IMR-90 (cell line): ENCODE measurements around the gene SOD1. TPM values are rescaled to one million over a fixed set of nuclear protein-coding genes. Genes with fewer than 3 reads are reported as not detected.

Experiments used
- ATAC-seq: fragments of 200-7000 bp; cut with Tn5 transposase; 2 replicates; pipeline ENCODE4 v1.9.1; 2020; ENCODE audit warnings: low read depth, mild to moderate bottlenecking, moderate library complexity
- BruUV-seq: library from RNA; stranded (reverse); fragments of 400-500 nt; replicated peaks from 2 replicates; lab custom pipeline; 2021; lab: Mats Ljungman, UMichigan
- CTCF ChIA-PET: fragments of 300-600 bp; formaldehyde crosslinking; extraction: SDS; loops from one replicate; lab custom pipeline; 2021; ENCODE audit warnings: antibody characterized with exemption; lab: Yijun Ruan, JAX
- POLR2A ChIA-PET: fragments of 300-600 bp; sonication (Branson Sonifier 250); formaldehyde crosslinking; loops from one replicate; lab custom pipeline; 2022; ENCODE audit warnings: antibody characterized with exemption; ENCODE audit not compliant: unreplicated experiment; lab: Charles Lee
- DNase-seq: peaks from one replicate; pipeline ENCODE4 v3.0.0; 2013
- H2AFZ ChIP-seq: replicated peaks from 2 replicates; pipeline ENCODE3; 2013; ENCODE audit warnings: low read length, mild to moderate bottlenecking; ENCODE audit not compliant: poor library complexity
- H2AK5ac ChIP-seq: 2 replicates; pipeline ENCODE4 v1.6.1; 2013; ENCODE audit warnings: low read depth, low read length, inconsistent platforms
- H2AK9ac ChIP-seq: replicated peaks from 2 replicates; pipeline ENCODE3; 2013; ENCODE audit warnings: mild to moderate bottlenecking, low read depth, low read length, moderate library complexity; ENCODE audit not compliant: poor library complexity
- H2BK120ac ChIP-seq: 2 replicates; pipeline ENCODE4 v1.6.1; 2013; ENCODE audit warnings: low read depth, low read length, inconsistent platforms
- H2BK15ac ChIP-seq: 3 replicates; pipeline ENCODE4 v1.6.1; 2013; ENCODE audit warnings: low read depth, low read length, inconsistent platforms
- H2BK20ac ChIP-seq: 2 replicates; pipeline ENCODE4 v1.6.1; 2013; ENCODE audit warnings: low read depth, mild to moderate bottlenecking, inconsistent platforms, low read length, moderate library complexity
- H2BK5ac ChIP-seq: 2 replicates; pipeline ENCODE4 v1.6.1; 2013; ENCODE audit warnings: mild to moderate bottlenecking, low read depth, low read length, inconsistent platforms; ENCODE audit not compliant: poor library complexity, severe bottlenecking
- H3K14ac ChIP-seq: replicated peaks from 2 replicates; pipeline ENCODE4 v1.6.1; 2013; ENCODE audit warnings: low read depth, low read length, inconsistent platforms
- H3K18ac ChIP-seq: 2 replicates; pipeline ENCODE4 v1.6.1; 2013; ENCODE audit warnings: low read depth, low read length, control low read depth
- H3K23ac ChIP-seq: 2 replicates; pipeline ENCODE4 v1.6.1; 2013; ENCODE audit warnings: low read depth, low read length, inconsistent platforms
- H3K27ac ChIP-seq: 2 replicates; pipeline ENCODE4 v1.5.1; 2013; ENCODE audit warnings: mild to moderate bottlenecking, control low read depth, low read length; ENCODE audit not compliant: insufficient read depth
- H3K27me3 ChIP-seq: 2 replicates; pipeline ENCODE4 v1.6.1; 2013; ENCODE audit warnings: low read length; ENCODE audit not compliant: control insufficient read depth, insufficient read depth
- H3K36me3 ChIP-seq: 2 replicates; pipeline ENCODE4 v1.6.1; 2013; ENCODE audit warnings: low read length, mixed read lengths; ENCODE audit not compliant: control insufficient read depth, insufficient read depth
- H3K4ac ChIP-seq: 2 replicates; pipeline ENCODE4 v1.6.1; 2013; ENCODE audit warnings: low read depth, low read length, inconsistent platforms
- H3K4me1 ChIP-seq: 2 replicates; pipeline ENCODE4 v1.6.1; 2013; ENCODE audit warnings: low read length, mixed read lengths; ENCODE audit not compliant: control insufficient read depth, insufficient read depth
- H3K4me2 ChIP-seq: 2 replicates; pipeline ENCODE4 v1.6.1; 2013; ENCODE audit warnings: low read depth, mild to moderate bottlenecking, control low read depth, low read length, moderate library complexity
- H3K4me3 ChIP-seq: 2 replicates; pipeline ENCODE4 v1.5.1; 2013; ENCODE audit warnings: low read depth, mild to moderate bottlenecking, control low read depth, low read length, moderate library complexity; ENCODE audit not compliant: insufficient read depth
- H3K56ac ChIP-seq: 2 replicates; pipeline ENCODE4 v1.6.1; 2013; ENCODE audit warnings: low read length, inconsistent platforms; ENCODE audit not compliant: insufficient read depth; ENCODE audit errors: extremely low read depth
- H3K79me1 ChIP-seq, 2 experiments: 2 replicates each; pipeline ENCODE4 v1.6.1; 2013; ENCODE audit warnings: low read length in 2 of 2, inconsistent platforms in 1 of 2, low read depth in 1 of 2
- H3K9ac ChIP-seq: 2 replicates; pipeline ENCODE4 v1.6.1; 2013; ENCODE audit warnings: low read depth, low read length, control low read depth
- H3K9me1 ChIP-seq: 2 replicates; pipeline ENCODE4 v1.6.1; 2013; ENCODE audit warnings: low read length, inconsistent platforms; ENCODE audit not compliant: insufficient read depth
- H3K9me3 ChIP-seq: 2 replicates; pipeline ENCODE4 v1.6.1; 2013; ENCODE audit warnings: low read length; ENCODE audit not compliant: control insufficient read depth, insufficient read depth
- H4K20me1 ChIP-seq: 2 replicates; pipeline ENCODE4 v1.6.1; 2013; ENCODE audit warnings: low read length, inconsistent platforms; ENCODE audit not compliant: insufficient read depth
- H4K5ac ChIP-seq: 2 replicates; pipeline ENCODE4 v1.6.1; 2013; ENCODE audit warnings: mild to moderate bottlenecking, low read depth, low read length, control low read depth
- H4K8ac ChIP-seq, 2 experiments: 2 replicates each; pipeline ENCODE4 v1.6.1; 2013; ENCODE audit warnings: low read depth in 2 of 2, low read length in 2 of 2, control low read depth in 1 of 2, inconsistent platforms in 1 of 2
- H4K91ac ChIP-seq: 2 replicates; pipeline ENCODE4 v1.6.1; 2013; ENCODE audit warnings: low read depth, low read length, inconsistent platforms; ENCODE audit not compliant: insufficient read depth
- ELK1 ChIP-seq: fragments of 150-350 bp; IDR thresholded peaks from 2 replicates; pipeline ENCODE4 v1.6.1; 2016; ENCODE audit warnings: low read depth, mild to moderate bottlenecking, low read length, moderate library complexity, borderline replicate concordance
- MAZ ChIP-seq: IDR thresholded peaks from 2 replicates; pipeline ENCODE4 v1.6.1; 2012; ENCODE audit warnings: low read depth, mild to moderate bottlenecking, low read length, improper control_type of control experiment, moderate library complexity, borderline replicate concordance
- RCOR1 ChIP-seq: IDR thresholded peaks from 2 replicates; pipeline ENCODE4 v1.6.1; 2012; ENCODE audit warnings: mild to moderate bottlenecking, low read length, improper control_type of control experiment; ENCODE audit not compliant: insufficient replicate concordance
- WGBS, 2 experiments: methylation state at CpG; one replicate each; pipeline versions ENCODE4 v1.1.5 to v1.1.7; 2013; ENCODE audit warnings: missing lambda C conversion rate in 2 of 2; ENCODE audit not compliant: insufficient read length in 1 of 2; ENCODE audit errors: extremely low coverage in 2 of 2; 5-methylcytosine and 5-hydroxymethylcytosine counted together
- dilution Hi-C: fragments of 300-500 bp; cut with HindIII; formaldehyde crosslinking; loops from one replicate; pipeline ENCODE4 v1.14.3; 2018; ENCODE audit warnings: low sequenced_read_pairs; ENCODE audit not compliant: unreplicated experiment
- in situ Hi-C: fragments of 300-500 bp; cut with MboI; formaldehyde crosslinking; loops from 3 replicates; pipeline ENCODE4 v1.14.3; 2019; ENCODE audit warnings: low sequenced_read_pairs, inconsistent platforms, mixed read lengths
- intact Hi-C: fragments of 100-400 bp; cut with micrococcal nuclease; formaldehyde crosslinking; loops from 2 replicates; pipeline ENCODE4 v1.10.0; 2022
- polyA plus RNA-seq, 3 experiments: library from polyadenylated mRNA; depleted of rRNA; stranded (reverse); fragments of >200 nt; gene quantifications; 2 replicates each; pipeline ENCODE4 v1.2.3, GENCODE V29; 2012; ENCODE audit warnings: low replicate concordance in 1 of 3
- total RNA-seq: library from RNA; depleted of rRNA; stranded (reverse); fragments of >200 nt; gene quantifications from 2 replicates; pipeline ENCODE4 v1.2.3, GENCODE V29; 2012

SOD1 gene
- total and polyA plus RNA-seq, 2 of the 4 experiments (the other 2 are of a cell fraction): 312 to 392 TPM

DNA sequence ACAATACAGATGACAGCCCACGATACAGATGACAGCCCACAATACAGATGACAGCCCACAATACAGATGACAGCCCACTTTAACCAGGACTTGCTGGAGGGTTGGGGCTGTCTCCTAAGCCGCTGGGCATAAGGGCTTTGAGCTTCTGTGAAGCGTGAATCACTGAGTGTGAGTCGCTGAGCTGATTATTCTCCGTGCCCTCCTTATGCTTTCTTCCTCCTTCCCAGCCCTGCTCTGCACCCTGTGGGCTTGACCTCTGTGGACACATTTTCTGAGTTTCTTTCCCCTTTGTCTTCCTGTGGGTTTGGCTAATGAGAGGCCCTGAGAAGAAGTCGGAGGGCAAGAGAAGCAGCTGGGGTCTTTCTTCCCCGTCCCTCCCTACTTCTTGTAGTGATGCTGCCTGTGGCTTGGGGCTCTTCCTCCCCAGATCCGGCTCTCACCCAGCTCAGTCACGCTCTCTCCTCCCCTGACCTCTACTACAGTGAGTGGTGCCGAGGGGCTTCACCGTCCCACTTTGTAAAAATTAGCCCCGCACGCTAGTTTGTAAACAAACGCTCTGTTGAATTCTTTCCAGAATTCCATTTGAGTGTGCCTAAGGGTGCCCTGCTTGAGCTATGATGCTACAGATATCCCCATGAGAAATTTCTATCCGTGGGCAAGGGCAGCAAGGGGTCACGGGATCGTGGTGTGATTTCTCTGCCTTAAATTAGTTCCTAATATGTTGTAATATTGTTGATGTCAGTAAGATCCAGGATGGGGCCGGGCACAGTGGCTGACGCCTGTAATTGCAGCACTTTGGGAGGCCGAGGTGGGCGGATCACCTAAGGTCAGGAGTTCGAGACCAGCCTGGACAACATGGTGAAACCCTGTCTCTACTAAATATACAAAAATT lies 46.4 kb upstream of the SOD1 start (continued):
- no peak for TF ChIP-seq ELK1

DNA sequence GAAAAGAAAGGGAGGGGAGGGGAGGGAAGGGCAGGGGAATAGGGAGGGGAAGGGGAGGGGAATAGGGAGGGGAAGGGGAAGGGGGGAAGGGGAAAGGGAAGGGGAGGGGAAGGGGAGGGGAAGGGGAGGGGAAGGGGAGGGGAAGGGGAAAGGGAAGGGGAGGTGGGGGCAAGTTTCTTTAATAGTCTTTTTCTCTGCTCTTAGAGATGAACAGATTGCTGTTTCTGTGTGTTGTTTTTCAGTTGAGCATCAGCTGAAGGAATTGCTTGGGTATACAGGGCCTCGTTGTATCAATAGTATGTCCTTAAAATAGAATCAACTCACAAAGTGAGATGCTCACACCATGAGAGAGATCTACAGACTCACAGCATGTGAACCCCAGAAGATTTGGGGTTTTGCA lies 44.8 kb upstream of the SOD1 start:
- ChIA-PET CTCF (no interaction called here), POLR2A (no interaction called here)
- no peaks in the 10 kb centered on the region for H3K36me3 ChIP-seq
- DNase-seq (no peak), ATAC-seq (no peak)
- in situ Hi-C loops: no loop called here
- no peak overlapping the region for H4K91ac ChIP-seq
- no peak overlapping the region for H3K14ac ChIP-seq
- H2BK5ac ChIP-seq: no peak overlapping the region
- WGBS, 2 experiments: no CpG with 5 or more reads among the region's 1 CpG
- no peak overlapping the region for H2BK120ac ChIP-seq
- no peak overlapping the region for H2AK5ac ChIP-seq
- H2BK20ac ChIP-seq: no peak overlapping the region
- no peak overlapping the region for H3K4ac ChIP-seq
- TF ChIP-seq MAZ (no peak), RCOR1 (no peak)
- no peaks in the 10 kb centered on the region for H4K20me1 ChIP-seq
- H3K9ac ChIP-seq: no peak overlapping the region
- H3K23ac ChIP-seq: no peak overlapping the region
- no peak overlapping the region for H2BK15ac ChIP-seq
- BruUV-seq: no TSS peak
- dilution Hi-C loops: no loop called here
- intact Hi-C loops: no loop called here
- H3K79me1 ChIP-seq: no peaks in the 10 kb centered on the region
- no peaks in the 10 kb centered on the region for H3K9me3 ChIP-seq
- no peak overlapping the region for H2AK9ac ChIP-seq
- H3K4me2 ChIP-seq: no peak overlapping the region
- H3K27me3 ChIP-seq: peaks cover 7% of the 10 kb centered on the region; the same call in 1 of the 2 replicates
- H3K4me1 ChIP-seq: no peaks in the 10 kb centered on the region
- no peaks in the 10 kb centered on the region for H3K9me1 ChIP-seq
- H3K27ac ChIP-seq: no peak overlapping the region
- H4K5ac ChIP-seq: no peak overlapping the region
- no peak overlapping the region for H2AFZ ChIP-seq
- no peak overlapping the region for H3K4me3 ChIP-seq
- no peak overlapping the region for H3K18ac ChIP-seq
- H3K56ac ChIP-seq: no peak overlapping the region
- no peak overlapping the region for H4K8ac ChIP-seq
